CD4-positive, alpha-beta T cell treated with Interleukin-6 at 100 ng/mL for 8 hours (primary cell): ENCODE results near the gene GUCY1A2.
"Not testable (repeated sequence)": the region's sequence is repeated elsewhere in the genome, so short reads cannot be mapped to it uniquely, and the experiment has no call there.

ENCODE experiments used
- DNase-seq: peaks from one replicate; pipeline ENCODE4 v3.0.0-alpha.2; 2020; ENCODE audit warnings: mixed read lengths, low spot score

Gene GUCY1A2

DNA sequence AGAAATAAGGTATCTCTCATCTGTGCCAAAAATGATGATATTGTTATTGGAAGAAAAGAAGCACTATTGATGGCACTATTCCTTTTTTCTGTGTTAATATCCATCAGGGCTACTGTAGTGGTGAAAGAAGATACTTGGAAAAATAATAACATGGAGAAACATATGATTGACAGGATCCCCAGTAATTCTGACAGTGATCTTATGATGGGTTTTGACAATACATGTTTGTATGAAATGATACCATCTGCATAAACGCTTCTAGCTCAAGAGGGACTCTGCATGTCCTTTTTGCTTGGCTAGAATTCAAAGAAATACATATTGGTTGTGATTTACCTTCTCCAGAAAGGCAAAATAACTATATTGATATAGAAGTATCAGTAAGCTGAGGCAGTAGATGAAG is 178.1 kb downstream of the GUCY1A2 start:
- no peak for DNase-seq

DNA sequence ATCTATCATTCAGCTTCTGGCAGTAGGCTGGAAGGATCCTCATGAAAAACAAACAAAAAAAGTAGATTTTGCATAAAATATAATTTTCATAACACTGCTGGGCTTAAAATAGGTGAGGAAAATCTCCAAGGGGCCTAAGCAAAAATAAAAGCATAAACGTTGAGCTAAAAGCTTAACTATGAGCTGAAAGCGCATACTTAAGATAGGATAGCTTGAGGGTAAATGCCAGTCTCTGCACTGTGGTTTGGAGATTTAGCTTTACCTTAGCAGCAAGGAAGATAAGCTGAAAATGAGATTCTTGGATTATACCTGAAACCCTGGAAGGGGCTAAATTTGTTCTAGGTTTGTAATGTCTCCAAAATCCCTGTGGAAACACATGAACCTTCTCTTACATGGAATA is 183.7 kb downstream of the GUCY1A2 start:
- no peak for DNase-seq

DNA sequence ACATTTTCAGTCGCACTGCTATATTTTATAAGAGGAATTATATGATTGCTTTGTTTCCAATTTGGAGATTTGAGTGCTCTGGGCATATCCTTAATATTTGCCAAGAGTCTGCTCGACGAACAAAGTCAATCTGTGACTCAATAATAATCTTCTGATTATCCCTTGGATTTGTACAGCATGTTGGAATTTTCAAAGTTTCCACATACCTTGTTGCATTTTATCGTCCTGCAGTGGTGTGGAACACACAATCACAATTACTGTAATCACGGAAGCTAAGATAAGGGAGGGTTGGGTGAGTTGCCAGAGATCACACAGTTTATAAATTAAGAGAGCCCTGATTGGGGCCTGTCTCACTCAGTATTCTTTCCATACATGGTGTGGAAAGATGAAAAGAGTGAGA is 189.3 kb downstream of the GUCY1A2 start:
- DNase-seq, result no peak

DNA sequence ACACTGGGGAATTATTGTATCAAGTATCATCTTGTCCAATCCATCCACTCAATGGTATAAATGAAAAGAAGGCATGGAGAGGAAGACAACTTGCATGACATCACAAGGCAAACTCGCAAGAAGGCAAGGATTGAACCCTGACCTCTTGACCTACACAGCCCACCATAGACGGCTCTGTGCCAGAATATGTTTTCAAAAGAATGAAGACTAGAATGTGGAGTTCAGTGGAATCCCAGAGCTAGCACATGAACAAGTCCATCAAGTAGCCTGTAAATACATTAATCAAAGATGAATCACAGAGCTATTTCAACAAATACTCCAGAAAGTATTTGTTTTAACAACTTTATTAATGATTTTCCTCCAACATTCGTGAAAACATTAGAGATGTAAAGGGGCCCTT is 189.7 kb downstream of the GUCY1A2 start:
- no peak for DNase-seq

DNA sequence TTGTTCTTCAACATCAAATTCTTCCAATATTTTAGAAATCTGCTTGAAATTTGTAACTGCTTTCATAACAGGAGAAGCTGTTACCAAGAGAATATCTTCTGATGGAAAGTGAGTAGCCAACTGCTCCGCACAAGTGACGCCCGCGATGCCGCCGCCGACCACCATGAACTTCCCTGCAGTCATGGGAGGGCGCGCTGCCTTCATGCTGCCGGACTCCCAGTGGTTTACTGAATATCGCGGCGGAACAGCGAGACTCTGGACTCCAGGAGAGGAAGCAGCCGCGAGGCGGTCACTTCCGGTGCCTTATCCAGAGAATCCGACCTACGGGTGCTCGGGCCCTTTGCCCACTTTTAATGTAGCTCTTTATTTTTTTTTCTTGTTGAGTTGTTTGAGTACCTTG is 190.6 kb downstream of the GUCY1A2 start:
- DNase-seq, result no peak

DNA sequence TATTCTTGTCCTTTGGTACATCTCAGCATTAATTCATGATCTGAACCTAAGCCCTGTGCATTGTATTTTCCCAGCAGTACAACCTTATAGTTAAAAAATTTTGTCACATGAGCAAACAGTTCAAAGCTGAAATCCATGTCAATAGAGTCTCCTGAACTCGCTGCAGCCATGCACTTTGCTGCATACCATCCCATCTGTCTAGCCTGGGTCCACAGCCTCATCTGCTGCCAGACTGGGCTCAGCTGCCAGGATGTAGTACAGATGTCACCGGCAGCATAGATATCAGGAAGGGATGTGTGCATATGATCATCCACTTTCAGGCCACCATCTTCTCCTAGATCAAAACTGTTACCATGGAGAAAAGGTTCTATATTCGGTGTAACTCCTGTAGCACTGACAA is 191.7 kb downstream of the GUCY1A2 start:
- DNase-seq, result not testable (repeated sequence)

DNA sequence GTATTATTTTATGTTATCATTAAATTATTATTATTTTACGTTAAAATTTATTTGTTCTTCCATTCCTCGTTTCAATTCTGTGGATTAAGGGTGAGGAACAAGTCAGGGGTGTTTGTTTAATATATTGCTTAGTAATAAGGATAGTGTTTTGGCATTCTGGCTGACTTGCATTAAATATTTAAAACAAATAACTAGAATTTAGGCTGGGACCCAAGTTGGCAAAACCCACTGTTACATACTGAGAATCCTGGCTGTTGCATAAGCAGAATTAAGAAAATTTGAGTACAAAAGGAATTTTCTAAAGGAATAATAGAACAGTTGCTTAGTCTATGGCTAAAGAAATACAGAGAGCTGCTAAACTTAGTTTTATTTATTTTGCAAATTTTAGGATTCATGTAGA is 196.4 kb downstream of the GUCY1A2 start:
- no peak for DNase-seq

DNA sequence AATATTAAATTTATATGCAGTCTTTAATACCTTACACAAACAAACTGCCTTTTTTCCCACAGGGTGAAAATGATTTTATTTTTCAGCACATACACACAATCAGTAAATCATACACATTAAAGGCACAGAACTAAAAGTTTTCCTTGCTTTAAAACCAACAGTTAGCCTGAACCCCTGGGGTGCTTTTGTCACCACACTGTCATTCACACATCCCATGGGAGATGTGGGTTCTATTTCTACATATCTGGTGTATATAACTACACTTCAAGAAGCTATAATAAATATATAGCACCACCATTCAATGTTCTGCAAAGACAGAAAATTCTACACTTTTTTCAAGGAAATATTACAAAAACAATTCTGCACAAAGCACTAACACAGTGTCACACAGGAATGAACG is 197.0 kb downstream of the GUCY1A2 start:
- DNase-seq, result no peak

DNA sequence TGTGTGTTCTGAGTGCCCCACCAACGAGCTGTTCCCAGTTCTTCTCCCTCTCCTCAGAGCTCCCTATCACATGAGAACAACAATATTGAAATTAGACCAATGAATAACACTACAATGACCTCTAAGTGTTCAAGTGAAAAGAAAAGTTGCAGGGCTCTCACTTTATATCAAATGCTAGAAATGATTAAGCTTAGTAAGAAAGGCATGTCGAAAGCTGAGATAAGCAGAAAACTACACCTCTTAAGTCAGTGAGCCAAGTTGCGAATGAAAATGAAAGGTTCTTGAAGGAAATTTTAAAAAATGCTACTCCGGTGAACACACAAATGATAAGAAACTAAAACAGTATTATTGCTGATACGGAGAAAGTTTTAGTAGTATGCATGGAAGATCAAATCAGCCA is 199.8 kb downstream of the GUCY1A2 start:
- no peak for DNase-seq

DNA sequence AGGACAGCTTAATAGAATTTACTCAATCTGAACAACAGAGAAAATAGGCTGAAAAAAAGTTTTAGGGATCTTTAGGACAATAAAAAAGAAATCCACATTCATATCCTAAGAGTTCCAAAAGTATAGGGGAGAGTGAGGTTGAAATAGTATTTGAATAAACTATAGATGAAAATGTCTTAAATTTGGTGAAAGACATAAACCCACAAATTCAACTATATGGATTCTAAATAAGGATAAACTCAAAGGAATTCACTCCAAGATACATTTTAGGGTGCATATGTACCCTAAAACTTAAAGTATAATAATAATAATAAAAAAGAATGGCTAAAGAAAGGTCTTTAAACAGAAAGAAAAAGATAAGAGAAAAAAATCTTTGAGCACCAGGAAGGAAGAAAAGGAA is 203.1 kb downstream of the GUCY1A2 start:
- no peak for DNase-seq

DNA sequence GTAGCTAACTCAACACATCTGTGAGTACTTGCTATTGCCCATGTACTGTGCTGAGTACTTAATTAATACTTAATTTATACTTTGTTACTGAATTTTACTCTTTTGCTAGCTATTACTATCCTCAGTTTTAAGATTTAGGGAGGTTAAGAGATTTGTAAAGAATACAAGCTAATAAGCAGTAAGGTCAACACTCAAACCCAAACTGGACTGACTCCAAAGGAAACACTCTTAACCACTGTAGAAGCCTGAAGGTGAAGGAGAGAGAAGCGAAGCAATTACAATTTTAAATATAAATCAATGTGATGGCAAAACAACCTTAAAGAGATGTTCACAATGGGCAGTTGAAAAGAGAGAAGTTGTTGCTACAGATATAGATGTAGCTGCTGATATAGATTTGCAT is 204.5 kb downstream of the GUCY1A2 start:
- no peak for DNase-seq

DNA sequence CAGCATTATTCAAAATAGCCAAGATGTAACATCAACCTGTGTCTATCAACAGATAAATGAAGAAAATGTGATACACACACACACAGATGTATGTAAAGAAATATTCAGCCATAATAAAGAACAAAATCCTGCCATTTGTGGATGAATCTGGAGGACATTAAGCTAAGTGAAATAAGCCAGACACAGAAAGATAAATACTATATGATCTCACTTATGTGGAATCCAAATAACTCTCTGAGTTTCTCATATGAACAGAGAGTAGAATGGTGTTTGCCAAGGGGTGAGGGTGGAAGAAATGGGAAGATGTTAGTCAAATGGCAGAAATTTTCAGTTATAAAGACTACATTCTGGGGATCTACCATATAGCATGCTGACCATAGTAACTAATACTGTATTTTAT is 224.2 kb downstream of the GUCY1A2 start:
- DNase-seq, result no peak

DNA sequence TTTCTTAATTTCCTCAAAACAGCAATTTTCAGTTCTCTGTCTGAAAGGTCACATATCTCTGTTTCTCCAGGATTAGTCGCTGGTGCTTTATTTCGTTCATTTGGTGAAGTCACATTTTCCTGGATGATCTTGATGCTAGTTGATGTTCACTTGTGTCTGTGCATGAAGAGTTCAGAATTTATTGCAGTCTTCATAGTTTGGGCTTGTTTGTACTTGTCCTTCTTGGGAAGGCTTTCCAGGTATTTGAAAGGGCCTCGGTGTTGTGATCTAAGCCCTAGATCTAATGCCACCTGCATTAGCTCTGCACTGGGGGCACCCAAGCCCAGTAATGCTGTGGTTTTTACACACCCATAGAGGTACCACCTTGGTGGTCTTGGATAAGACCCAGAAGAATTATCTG is 228.9 kb downstream of the GUCY1A2 start:
- DNase-seq, result no peak

DNA sequence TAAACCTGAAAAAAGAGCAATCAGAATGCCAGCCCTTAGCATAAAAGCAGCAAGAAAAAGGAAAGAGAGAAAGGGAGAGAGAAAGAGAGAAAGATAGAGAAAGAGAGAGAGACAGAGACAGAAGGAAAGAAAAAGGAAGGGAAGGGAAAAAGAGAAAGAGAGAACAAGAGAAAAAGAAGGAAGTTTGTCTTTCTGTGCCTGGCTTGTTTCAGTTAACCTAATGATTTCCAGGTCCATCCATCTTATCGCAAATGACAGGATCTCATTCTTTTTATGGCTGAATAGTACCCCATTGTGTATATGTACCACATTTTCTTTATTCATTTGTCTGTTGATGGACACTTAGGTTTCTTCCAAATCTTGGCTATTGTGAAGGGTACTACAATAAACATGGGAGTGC is 230.8 kb downstream of the GUCY1A2 start:
- DNase-seq, result no peak

DNA sequence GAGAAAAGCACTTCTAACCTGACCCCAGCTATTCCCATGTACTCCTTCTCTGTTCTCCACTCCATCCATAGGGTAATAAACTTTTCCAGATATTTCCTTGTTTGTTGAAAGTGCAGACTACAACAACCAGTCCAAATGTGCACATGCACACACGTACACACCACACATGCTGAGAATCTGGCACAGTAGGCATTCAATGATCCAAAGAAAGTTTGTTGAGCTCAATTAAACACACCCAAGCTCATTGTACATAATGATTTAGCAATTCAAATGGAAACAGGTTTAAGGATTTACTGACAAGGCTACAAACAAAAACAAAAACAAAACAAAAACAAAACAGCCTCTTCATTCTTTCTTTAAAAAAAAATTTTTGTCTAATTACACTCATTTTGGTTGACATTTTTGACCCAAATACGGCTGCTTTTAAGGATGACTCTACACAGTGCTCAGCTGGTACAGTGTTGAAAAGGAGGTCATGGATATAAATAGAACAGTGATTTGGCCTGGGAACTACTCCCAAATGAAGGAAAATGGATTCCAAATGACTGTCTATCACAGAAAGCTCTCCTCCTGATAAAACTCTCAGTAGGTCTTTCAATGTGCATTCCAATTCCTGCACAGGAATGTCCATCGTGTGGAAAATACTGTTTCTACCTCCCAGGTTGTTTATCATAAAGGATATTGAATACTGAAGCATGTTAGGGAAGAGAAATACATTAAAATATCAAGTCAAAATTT is 232.2 kb downstream of the GUCY1A2 start:
- no peak for DNase-seq

DNA sequence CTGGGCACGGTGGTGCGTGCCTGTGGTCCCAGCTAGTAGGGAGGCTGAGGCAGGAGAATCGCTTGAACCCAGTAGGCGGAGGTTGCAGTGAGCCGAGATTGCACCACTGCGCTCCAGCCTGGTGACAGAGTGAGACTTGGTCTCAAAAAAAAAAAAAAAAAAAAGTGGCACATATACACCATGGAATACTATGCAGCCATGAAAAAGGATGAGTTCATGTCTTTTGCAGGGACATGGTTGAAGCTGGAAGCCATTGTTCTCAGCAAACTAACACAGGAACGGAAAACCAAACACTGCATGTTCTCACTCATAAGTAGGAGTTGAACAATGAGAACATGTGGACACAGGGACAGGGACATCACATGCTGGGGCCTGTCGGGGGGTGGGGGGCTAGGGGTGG is 241.0 kb downstream of the GUCY1A2 start:
- not testable (repeated sequence) for DNase-seq

DNA sequence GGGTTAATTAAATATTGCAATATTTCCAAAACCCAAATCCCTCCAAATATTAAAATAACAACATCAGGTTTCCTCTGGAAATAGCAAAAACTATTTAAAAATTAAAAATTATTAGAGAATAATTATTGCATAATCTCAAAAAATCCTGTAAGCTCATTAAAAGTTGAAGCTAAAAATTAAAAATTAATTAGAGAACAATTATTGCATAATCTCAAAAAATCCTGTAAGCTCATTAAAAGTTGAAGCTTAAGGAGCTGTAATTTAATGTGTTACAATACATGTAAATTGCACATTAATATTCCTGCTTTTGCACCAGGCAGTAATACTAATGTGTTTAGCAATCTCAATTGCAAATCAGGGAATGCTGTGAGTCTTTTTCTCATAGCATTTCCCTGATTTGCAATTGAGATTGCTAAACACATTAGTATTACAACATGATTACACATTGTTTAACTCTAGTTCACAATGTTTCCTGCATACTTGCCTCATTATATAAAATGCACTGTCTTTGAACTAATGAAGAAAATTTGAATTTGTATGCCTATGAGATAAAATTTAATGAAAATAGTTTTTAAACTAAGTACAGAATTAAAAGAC is 247.7 kb downstream of the GUCY1A2 start:
- no peak for DNase-seq

DNA sequence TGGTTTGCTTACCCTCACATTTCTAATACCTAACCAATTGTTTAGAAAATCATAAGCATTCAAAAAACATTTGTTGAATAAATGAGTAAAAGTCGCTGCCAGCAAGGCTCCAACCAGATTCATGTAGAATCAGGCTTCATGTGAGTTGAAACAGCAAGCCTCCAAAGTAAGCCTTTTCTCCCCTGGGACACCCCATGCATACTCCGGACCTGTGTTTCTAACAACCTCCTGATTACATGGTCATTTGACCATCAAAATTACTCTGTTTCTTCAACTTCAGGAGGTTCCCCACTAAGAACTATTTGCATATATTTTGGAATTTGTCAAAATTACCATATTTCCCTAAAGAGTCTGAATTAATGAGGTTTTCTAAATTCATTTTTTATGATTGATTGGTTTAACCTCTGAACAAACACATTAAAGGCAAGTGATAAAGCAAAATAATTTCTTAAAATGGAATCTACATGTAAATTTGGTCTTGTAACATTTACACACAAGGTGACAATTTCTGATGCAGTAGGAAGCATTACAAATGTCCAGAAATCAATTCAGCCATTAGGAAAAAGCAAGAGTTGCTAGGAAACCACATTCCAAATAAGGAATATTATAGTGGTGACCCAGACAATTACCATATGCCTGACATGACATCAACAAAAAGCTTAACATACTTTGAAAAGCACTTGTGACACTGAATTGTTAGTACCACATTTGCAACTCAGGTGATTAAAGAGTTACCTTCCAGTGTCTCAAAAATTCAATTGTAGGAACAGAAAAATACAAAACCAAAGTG is 252.6 kb downstream of the GUCY1A2 start:
- no peak for DNase-seq

DNA sequence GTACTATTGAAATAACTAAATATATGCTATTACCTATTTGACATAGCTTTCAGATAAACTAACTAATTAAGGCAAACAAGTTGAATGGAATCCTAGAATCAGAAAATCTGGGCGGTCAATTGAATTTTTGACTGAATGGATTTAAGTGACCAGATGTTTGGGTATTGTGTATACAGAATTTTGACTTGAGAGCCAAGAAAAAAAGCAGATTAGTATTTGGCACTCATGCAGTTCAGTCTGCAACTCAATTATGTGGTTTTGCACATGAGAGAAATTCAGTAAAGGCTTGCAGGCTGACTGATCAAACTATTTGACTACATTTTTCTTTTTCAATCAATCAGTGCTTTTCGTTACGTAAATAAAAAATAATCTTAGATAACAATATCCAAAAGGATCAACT is 254.8 kb downstream of the GUCY1A2 start:
- no peak for DNase-seq

DNA sequence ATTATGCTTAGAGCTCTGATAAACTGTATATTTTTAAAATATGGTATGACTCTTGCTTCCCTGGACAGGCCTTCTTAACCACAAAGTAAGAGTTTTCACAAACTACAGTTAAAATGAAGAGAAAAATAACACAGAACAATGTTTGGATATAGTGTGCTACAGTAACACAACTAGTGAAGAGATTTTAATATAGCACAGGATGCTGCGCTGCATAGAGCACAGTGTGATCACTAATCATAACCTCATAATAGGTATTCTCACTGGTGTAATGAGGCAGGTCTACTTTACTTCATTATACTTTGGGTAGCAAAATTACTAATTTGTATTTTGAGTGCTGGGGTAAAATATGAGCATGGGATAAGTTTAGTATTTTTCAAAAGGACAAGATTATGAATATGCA is 256.5 kb downstream of the GUCY1A2 start:
- no peak for DNase-seq

DNA sequence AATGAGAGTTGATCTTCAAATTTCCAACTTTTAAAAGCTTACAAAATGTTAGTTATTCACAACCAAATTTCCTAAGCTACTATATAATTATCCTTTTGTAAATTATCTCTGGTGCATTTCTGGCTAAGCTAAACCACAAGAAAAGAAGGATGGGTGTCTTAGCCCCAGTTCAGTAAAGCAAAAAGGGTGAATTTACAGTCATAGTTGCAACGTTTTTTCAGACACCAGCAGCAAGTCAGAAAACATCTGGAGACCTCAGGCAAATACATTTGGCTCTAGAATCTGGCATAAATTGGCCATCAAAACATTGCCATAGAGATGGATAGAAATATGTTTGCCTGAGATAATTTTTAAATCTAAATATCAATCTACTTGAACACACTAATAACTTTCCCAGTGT is 257.0 kb downstream of the GUCY1A2 start:
- DNase-seq, result no peak

DNA sequence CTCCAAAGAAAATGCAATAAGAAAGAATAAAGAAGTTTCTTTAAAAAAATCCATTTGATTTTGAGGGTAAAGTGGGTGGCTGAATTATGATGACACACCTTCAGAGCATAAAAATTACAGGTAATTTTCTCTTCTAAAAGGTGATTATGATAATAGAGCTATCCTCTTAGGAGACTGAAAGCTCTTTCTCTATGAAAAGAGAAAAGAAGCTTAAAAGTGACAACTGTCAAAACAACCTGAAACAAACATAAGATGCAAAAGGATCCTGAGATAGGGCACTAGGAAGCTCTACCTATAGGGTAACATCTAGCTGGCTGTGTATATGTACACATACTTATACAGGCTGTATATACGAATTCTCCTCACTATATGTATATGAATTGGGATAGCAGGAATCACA is 270.2 kb downstream of the GUCY1A2 start:
- DNase-seq, result no peak

DNA sequence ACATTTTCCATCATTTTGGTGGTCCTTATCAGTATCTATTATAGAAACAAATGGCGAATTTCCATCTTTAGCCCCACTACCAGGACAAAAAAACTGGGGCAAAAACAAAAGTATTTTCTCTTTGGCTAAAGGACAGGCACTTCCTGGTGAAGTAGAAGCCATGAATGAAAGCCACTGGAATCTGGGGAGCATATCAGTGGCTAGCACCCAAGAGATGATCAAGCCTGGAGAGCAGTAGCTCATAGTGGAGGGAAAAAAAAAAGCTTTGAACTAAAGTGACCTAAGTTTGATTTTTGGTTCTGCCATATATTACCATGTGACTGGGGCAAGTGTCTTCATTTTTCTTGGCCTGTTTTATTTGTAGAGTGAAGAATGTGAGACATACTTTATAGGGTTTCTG is 272.3 kb downstream of the GUCY1A2 start:
- DNase-seq, result no peak
